ENCODE data around the gene MEOX2. TPM values are rescaled to one million over a fixed set of nuclear protein-coding genes. Genes with fewer than 3 reads are reported as not detected.

Gene MEOX2
- total RNA-seq, 2 donors from 2014 or later, result 0.46 to 4.3 TPM

DNA sequence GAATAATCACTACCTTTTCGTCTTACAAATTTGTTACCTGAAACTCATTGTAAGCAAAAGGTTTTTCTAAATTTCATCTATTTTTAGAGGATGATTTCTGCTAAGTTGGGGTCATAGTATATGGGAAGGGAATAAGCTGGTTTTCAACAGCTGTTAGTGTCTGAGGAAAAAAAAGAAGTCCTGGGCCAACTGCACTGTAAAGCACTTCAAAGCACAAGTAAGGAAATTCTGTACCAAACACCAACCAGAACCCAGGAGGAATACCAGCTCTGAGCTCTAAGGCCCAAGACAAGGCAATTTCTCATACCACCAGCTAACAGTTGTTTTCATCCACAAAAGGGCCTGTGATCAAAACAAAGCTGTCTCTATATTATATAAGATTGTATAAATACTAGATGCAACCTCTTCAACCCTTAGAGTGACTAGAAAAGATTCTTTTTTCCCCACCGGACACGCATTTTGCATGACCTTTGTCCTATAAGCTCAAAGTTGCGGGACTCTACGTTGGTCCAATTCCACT is 6.1 kb upstream of the MEOX2 start:
- no peak overlapping the region for H3K4me3 ChIP-seq
- WGBS, result 94% methylated on average over 5 of the region's 5 CpGs
- H3K9me3 ChIP-seq, result no peaks in the 10 kb centered on the region
- no peak for TF ChIP-seq POLR2A (IDR thresholded peaks at IDR 0.05)
- no peak for TF ChIP-seq POLR2AphosphoS5 (IDR thresholded peaks at IDR 0.05)
- TF ChIP-seq, protein P1, sequence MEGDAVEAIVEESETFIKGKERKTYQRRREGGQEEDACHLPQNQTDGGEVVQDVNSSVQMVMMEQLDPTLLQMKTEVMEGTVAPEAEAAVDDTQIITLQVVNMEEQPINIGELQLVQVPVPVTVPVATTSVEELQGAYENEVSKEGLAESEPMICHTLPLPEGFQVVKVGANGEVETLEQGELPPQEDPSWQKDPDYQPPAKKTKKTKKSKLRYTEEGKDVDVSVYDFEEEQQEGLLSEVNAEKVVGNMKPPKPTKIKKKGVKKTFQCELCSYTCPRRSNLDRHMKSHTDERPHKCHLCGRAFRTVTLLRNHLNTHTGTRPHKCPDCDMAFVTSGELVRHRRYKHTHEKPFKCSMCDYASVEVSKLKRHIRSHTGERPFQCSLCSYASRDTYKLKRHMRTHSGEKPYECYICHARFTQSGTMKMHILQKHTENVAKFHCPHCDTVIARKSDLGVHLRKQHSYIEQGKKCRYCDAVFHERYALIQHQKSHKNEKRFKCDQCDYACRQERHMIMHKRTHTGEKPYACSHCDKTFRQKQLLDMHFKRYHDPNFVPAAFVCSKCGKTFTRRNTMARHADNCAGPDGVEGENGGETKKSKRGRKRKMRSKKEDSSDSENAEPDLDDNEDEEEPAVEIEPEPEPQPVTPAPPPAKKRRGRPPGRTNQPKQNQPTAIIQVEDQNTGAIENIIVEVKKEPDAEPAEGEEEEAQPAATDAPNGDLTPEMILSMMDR (IDR thresholded peaks at IDR 0.05), result no peak
- DNase-seq (ENCODE audit: low spot score), result no peak
- no peak overlapping the region for H3K27ac ChIP-seq
- H3K36me3 ChIP-seq, result no peaks in the 10 kb centered on the region
- H3K27me3 ChIP-seq (replicated peaks; ENCODE audit: insufficient read depth), result peaks cover 2% of the 10 kb centered on the region
- no peaks in the 10 kb centered on the region for H3K4me1 ChIP-seq (replicated peaks)
- intact Hi-C loops (cut with DNase I), result no loop called here

DNA sequence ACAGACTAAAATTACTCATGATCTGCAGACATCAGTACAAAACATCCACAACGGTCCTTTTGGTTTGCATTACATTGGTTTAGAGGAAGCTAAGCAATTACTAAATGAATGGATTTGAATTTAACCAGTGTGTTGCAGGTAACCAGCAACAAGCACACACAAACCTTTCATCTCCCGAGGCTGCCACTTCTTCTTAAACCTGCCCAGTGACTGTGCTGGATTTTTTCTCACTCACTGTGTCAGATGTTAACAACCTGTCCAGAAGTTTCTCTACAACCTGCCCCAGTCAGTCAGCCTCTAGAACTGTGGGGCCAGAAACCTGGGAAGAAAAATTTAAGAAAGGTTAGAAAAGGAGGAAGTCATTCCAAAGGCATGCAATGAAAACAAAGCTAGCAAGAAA is 2.4 kb upstream of the MEOX2 start:
- no peaks in the 10 kb centered on the region for H3K36me3 ChIP-seq
- H3K4me1 ChIP-seq (replicated peaks), result no peaks in the 10 kb centered on the region
- no peak overlapping the region for H3K27ac ChIP-seq
- intact Hi-C loops (cut with DNase I), result no loop called here
- H3K27me3 ChIP-seq (replicated peaks; ENCODE audit: insufficient read depth), result peaks cover 11% of the 10 kb centered on the region
- H3K9me3 ChIP-seq, result no peaks in the 10 kb centered on the region
- no peak for TF ChIP-seq POLR2AphosphoS5 (IDR thresholded peaks at IDR 0.05)
- no peak for TF ChIP-seq POLR2A (IDR thresholded peaks at IDR 0.05)
- TF ChIP-seq, protein P1 (IDR thresholded peaks at IDR 0.05), result no peak
- DNase-seq (ENCODE audit: low spot score), result no peak
- 36% methylated on average over 2 of the region's 2 CpGs for WGBS
- H3K4me3 ChIP-seq, result no peak overlapping the region

DNA sequence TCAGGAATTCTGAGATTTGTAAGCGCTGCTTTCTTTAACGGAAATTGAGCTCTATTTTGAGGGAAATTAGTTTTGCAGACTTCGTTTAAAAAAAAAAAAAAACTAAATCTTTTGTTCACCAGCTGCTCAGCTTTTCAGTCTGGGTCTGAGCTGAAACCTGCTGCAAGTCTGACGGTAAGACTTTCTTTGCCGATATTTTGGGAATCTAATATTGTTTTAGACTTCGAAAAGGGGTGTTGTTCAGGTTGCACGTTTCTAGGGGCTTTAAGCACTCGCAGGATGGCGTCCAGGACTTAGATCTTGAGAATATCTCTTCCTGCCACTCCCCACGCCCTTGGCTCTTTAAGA is 1.8 kb upstream of the MEOX2 start:
- H3K27ac ChIP-seq, result no peak overlapping the region
- H3K4me1 ChIP-seq (replicated peaks), result no peaks in the 10 kb centered on the region
- no peak overlapping the region for H3K4me3 ChIP-seq
- H3K36me3 ChIP-seq, result no peaks in the 10 kb centered on the region
- H3K27me3 ChIP-seq (replicated peaks; ENCODE audit: insufficient read depth), result peaks cover 11% of the 10 kb centered on the region
- no peak for DNase-seq (ENCODE audit: low spot score)
- no peaks in the 10 kb centered on the region for H3K9me3 ChIP-seq
- intact Hi-C loops (cut with DNase I), result no loop called here
- 11% methylated on average over 10 of the region's 10 CpGs for WGBS
- TF ChIP-seq, protein P1 (IDR thresholded peaks at IDR 0.05), result no peak
- no peak for TF ChIP-seq POLR2AphosphoS5 (IDR thresholded peaks at IDR 0.05)
- TF ChIP-seq POLR2A (IDR thresholded peaks at IDR 0.05), result no peak

DNA sequence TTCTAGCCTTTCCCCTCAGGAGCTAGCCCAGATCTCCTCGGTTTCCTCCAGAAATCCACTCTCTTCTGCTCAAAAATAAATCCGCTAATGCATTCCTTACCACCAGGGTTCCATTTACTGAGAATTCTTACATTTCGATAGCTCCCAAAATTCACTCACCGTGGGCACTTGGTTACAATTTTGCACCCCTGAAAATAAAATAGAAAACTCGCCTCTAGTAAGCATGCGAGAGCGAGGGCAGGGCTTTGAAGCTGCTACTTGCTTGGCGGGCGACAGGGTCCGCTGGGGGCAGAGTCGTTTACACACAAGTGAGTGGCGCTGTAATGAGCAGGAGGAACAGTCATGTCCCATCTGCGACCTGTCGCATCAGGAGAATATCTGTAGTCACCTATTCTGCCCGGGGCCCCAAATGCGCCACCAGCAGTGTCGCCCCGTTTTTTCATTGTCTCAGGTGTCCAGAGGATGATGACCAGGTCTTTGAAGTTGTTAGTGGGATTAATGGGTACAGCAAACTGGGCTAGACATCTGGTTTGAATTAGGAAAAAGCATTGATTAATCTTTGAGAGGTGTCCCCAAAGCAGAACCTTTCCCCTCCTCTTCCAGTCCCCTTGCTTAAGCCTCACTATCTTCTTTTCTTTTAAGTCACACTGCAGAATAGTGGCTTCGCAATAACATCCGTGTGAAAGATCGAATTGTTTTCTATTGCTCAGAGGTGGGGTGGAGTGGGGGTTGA is 1.2 kb upstream of the MEOX2 start:
- H3K4me3 ChIP-seq, result no peak overlapping the region
- TF ChIP-seq, protein P1 (IDR thresholded peaks at IDR 0.05), result no peak
- TF ChIP-seq POLR2A (IDR thresholded peaks at IDR 0.05), result no peak
- TF ChIP-seq POLR2AphosphoS5 (IDR thresholded peaks at IDR 0.05), result no peak
- peaks cover 11% of the 10 kb centered on the region for H3K27me3 ChIP-seq (replicated peaks; ENCODE audit: insufficient read depth)
- intact Hi-C loops (cut with DNase I), result no loop called here
- H3K4me1 ChIP-seq (replicated peaks), result no peaks in the 10 kb centered on the region
- H3K36me3 ChIP-seq, result no peaks in the 10 kb centered on the region
- 12% methylated on average over 21 of the region's 21 CpGs for WGBS
- no peak for DNase-seq (ENCODE audit: low spot score)
- H3K9me3 ChIP-seq, result no peaks in the 10 kb centered on the region
- H3K27ac ChIP-seq, result no peak overlapping the region

DNA sequence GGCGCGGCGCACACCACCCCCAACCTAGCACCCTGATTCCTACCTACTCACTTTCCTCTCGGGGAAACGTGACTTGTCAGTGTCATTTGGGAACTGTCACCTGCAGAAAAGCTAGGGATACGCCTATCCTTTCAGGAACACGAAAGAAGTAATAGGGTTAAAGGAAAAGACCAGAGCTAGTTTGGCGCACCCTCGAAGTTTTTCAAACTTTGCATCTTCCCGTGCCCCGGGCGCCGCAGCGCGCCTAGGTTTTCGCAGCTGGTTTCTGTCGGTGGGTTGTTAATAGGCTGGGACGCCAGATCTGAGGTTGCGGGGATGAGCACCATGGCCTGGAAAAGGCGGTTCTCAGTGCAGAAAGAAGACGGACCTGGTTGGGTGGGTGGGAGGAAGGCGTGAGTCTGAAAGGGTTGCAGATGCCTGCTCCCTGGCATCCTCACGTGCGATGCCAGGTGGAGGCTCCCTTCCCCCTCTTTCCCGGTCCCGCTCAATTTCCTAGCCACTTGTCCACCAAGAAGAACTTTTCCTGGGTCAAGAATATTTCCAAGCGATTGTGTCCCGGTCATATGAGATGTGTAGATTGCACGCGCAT is 568 bp upstream of the MEOX2 start:
- Histone ChIP-seq H3K27me3 (replicated peaks; ENCODE audit: insufficient read depth) (peaks cover 11% of the 10 kb centered on the region), H3K27ac (no peak overlapping the region), H3K4me1 (replicated peaks) (no peaks in the 10 kb centered on the region), H3K36me3 (no peaks in the 10 kb centered on the region), H3K4me3 (peak overlapping the region in 1 of 2 donors; percentile 19), H3K9me3 (no peaks in the 10 kb centered on the region)
- no peak for TF ChIP-seq POLR2A (IDR thresholded peaks at IDR 0.05)
- DNase-seq (ENCODE audit: low spot score), result no peak
- 4% methylated on average over 30 of the region's 30 CpGs for WGBS
- intact Hi-C loops (cut with DNase I), result no loop called here
